Measurements from ENCODE around the gene RAB42. TPM values are rescaled to one million over a fixed set of nuclear protein-coding genes. Genes with fewer than 3 reads are reported as not detected.

The RAB42 gene
- total and polyA plus RNA-seq, 9 of the 15 experiments (the other 6 are each of a cell fraction or from before 2014, with no cell fraction given): 0.07 to 0.14 (median 0.12) TPM; not detected in 6

GRCh38 chr1:28581531-28582247 is 10.4 kb upstream of the RAB42 start (continued):
- TF ChIP-seq JUND (IDR thresholded peaks at IDR 0.05; ENCODE audit: borderline replicate concordance, low read depth, low read length): peak; percentile 83
- TF ChIP-seq JUND (tag; IDR thresholded peaks at IDR 0.05; ENCODE audit: borderline replicate concordance, low read depth, low read length): peak; percentile 65; the same call in 1 of the 3 replicates
- peak in 1 of 2 experiments; percentile 76; a peak in 2 of 4 replicates for TF ChIP-seq RCOR1 (IDR thresholded peaks at IDR 0.05; ENCODE audit: borderline replicate concordance in 1 of 2, low read depth in 2 of 2, low read length in 2 of 2)
- TF ChIP-seq KDM1A (IDR thresholded peaks at IDR 0.05): no peak
- no peak for TF ChIP-seq ZFPM2 (CRISPR knock-in tag; IDR thresholded peaks at IDR 0.05)
- no peak for TF ChIP-seq ZNF512 (tag; IDR thresholded peaks at IDR 0.05)
- TF ChIP-seq NR2C1 (IDR thresholded peaks at IDR 0.05): peak; percentile 47; the same call in 1 of the 2 replicates
- TF ChIP-seq NR2C1 (tag; IDR thresholded peaks at IDR 0.05): peak; percentile 83
- peak in 1 of 2 experiments; percentile 84; a peak in 2 of 4 replicates for TF ChIP-seq CSDE1 (IDR thresholded peaks at IDR 0.05)
- TF ChIP-seq ZNF253 (CRISPR knock-in tag; conservative IDR thresholded peaks at IDR 0.05): no peak
- peak; percentile 95 for TF ChIP-seq RNF2 (IDR thresholded peaks at IDR 0.05)
- no peak for TF ChIP-seq COPS2 (conservative IDR thresholded peaks at IDR 0.05)
- no peak for TF ChIP-seq FOXJ2 (tag; IDR thresholded peaks at IDR 0.05)
- TF ChIP-seq TEAD2 (tag; IDR thresholded peaks at IDR 0.05): no peak
- TF ChIP-seq AFF1 (IDR thresholded peaks at IDR 0.05; ENCODE audit: low read depth in 1 of 2, partially characterized antibody in 2 of 2): peak in 1 of 2 experiments; percentile 85
- TF ChIP-seq NR3C1 (CRISPR knock-in tag; IDR thresholded peaks at IDR 0.05): peak; percentile 51; the same call in 1 of the 2 replicates
- TF ChIP-seq IRF9 (tag; IDR thresholded peaks at IDR 0.05): 0 out of 2 replicates have a peak, but pooled peaks have one; percentile 50
- TF ChIP-seq HNRNPK (IDR thresholded peaks at IDR 0.05; ENCODE audit: low read depth, low read length, poor library complexity, severe bottlenecking): peak; percentile 57
- no peak for TF ChIP-seq DIDO1 (tag; IDR thresholded peaks at IDR 0.05; ENCODE audit: low read depth)
- TF ChIP-seq SNAPC5 (CRISPR knock-in tag; IDR thresholded peaks at IDR 0.05): no peak
- TF ChIP-seq BACH1 (tag; IDR thresholded peaks at IDR 0.05): no peak
